Cardiac muscle cell (in vitro differentiated cells and primary cell): ENCODE measurements around the gene CMIP. TPM values are rescaled to one million over a fixed set of nuclear protein-coding genes. Genes with fewer than 3 reads are reported as not detected.

Source experiments
- DNase-seq, 2 donors: peaks; one replicate each; pipeline versions ENCODE4 v3.0.0 to v3.0.0-alpha.2; 2010 to 2017; ENCODE audit warnings: low read depth in 1 of 2, low spot score in 1 of 2
- H3K27ac ChIP-seq: fragments of 200-600 bp; sonication (generic); 2 replicates; pipeline ENCODE4 v1.5.1; 2016
- H3K27me3 ChIP-seq: fragments of 200-600 bp; sonication (generic); 2 replicates; pipeline ENCODE4 v1.6.0; 2016; ENCODE audit warnings: control low read depth
- H3K36me3 ChIP-seq: fragments of 200-600 bp; sonication (generic); 2 replicates; pipeline ENCODE4 v1.5.1; 2016; ENCODE audit warnings: control low read depth
- H3K4me1 ChIP-seq: fragments of 200-600 bp; sonication (generic); 2 replicates; pipeline ENCODE4 v1.8.1; 2017; ENCODE audit warnings: low read depth, mild to moderate bottlenecking, mixed run types
- H3K4me3 ChIP-seq: fragments of 200-600 bp; sonication (generic); 2 replicates; pipeline ENCODE4 v1.5.1; 2016; ENCODE audit warnings: mild to moderate bottlenecking
- H3K9me3 ChIP-seq: fragments of 200-600 bp; sonication (generic); 2 replicates; pipeline ENCODE4 v1.5.1; 2017; ENCODE audit warnings: low read depth, mild to moderate bottlenecking, control low read depth
- CTCF ChIP-seq: IDR thresholded peaks from 2 replicates; pipeline ENCODE4 v1.5.1; 2012; ENCODE audit warnings: low read depth, mild to moderate bottlenecking, low read length
- polyA plus RNA-seq: library from polyadenylated mRNA; unstranded; fragments of >200 nt; fragmentation: Nextera tagmentation; extraction: Ambion mirVana; gene quantifications from 2 replicates; pipeline ENCODE4 v1.2.1, GENCODE V29; 2016
- total RNA-seq: library from RNA; depleted of rRNA; stranded (reverse); fragments of >200 nt; gene quantifications from 2 replicates; pipeline ENCODE4 v1.2.3, GENCODE V29; 2016

CMIP gene
- total and polyA plus RNA-seq, 2 experiments from 2014 or later, result 1.8 to 22.2 TPM

DNA sequence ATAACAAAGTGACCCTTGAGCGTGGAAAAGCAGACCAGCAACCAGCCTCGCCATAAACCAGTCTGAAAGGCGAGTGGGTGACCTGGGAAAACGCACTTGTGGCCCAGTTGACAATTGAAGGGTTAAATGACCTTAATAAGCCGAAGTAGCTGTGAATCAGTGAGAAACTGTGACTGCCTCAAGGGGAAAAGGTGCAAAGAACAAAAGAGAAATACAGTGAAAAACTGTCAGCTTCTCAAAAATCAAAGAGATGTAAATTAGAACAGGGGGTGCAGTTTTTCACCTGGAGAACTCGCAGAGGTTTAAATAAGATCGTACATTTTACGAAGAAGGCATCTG is 124.1 kb downstream of the CMIP start:
- Histone ChIP-seq H3K4me1 (no peaks in the 10 kb centered on the region), H3K9me3 (no peaks in the 10 kb centered on the region), H3K27ac (no peak overlapping the region), H3K36me3 (no peaks in the 10 kb centered on the region), H3K27me3 (no peaks in the 10 kb centered on the region), H3K4me3 (no peak overlapping the region)
- TF ChIP-seq CTCF, result no peak
- no peak for DNase-seq

- DNase-seq, result no peak
- no peak for TF ChIP-seq CTCF
- no peaks in the 10 kb centered on the region for H3K27me3 ChIP-seq
- no peaks in the 10 kb centered on the region for H3K4me1 ChIP-seq
- H3K36me3 ChIP-seq, result no peaks in the 10 kb centered on the region
- no peak overlapping the region for H3K4me3 ChIP-seq
- no peak overlapping the region for H3K27ac ChIP-seq
- H3K9me3 ChIP-seq, result no peaks in the 10 kb centered on the region
Observed at GRCh38 chr16:81569361-81570034, 124.9 kb downstream of the CMIP start.

- no peaks in the 10 kb centered on the region for H3K4me1 ChIP-seq
- TF ChIP-seq CTCF, result no peak
- no peaks in the 10 kb centered on the region for H3K36me3 ChIP-seq
- no peak overlapping the region for H3K27ac ChIP-seq
- DNase-seq, result no peak
- no peak overlapping the region for H3K4me3 ChIP-seq
- H3K9me3 ChIP-seq, result no peaks in the 10 kb centered on the region
- no peaks in the 10 kb centered on the region for H3K27me3 ChIP-seq
Observed at GRCh38 chr16:81570151-81570846, 125.7 kb downstream of the CMIP start.

DNA sequence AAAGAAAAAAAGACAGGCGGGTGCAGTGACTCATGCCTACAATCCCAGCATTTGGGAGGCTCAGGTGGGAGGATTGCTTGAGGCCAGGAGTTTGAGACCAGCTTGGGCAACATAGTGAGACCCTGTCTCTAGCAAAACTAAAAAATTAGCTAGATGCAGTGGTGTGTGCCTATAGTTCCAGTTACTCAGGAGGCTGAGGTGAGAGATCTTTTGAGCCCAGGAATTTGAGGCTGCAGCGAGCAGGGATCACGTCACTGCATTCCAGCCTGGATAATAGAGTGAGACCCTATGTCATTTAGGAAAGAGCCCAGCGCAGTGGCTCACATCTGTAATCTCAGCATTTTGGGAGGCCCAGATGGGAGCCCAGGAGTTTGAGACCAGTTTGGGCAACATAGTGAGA is 126.6 kb downstream of the CMIP start:
- H3K9me3 ChIP-seq, result no peaks in the 10 kb centered on the region
- no peaks in the 10 kb centered on the region for H3K36me3 ChIP-seq
- no peaks in the 10 kb centered on the region for H3K27me3 ChIP-seq
- no peak overlapping the region for H3K4me3 ChIP-seq
- H3K27ac ChIP-seq, result no peak overlapping the region
- no peaks in the 10 kb centered on the region for H3K4me1 ChIP-seq
- no peak for DNase-seq
- no peak for TF ChIP-seq CTCF

DNA sequence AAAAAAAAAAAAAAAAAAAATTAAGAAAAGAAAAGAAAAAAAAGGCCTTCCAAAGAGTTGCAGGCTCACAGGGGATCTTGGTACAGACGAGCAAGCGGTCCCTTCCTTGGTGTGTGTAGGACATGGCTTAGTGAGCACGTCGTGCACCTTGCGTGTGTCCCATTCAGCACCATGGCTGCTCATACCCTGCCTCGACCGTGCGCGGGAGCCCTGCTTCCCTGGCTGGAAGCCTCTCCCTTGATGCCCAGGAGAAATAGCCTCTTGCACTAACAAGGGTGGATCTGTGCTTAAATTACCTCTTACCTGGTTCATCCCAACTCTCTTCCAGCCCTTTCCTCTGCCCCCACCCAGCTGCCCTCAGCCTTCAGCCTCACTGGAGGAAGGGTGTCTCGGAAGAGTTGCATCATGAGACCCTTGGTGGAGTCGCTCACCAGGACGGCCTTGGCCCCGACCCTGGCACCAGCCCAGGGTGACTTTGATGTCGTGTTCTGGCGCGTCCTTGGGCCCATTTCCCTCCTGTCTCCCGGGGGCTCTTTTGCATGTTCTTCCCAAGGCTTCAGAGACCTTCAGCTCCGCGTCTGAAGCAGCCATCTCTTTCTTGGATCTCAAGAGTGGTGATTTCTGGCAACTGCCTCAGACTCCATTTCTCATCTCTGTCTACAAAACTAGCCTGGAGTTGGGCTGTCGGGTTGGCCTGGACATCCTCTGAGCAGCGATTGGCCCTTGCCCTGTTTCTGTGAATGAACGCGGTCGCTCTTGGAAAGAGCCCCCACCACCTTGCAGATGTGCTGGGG is 127.2 kb downstream of the CMIP start:
- Histone ChIP-seq H3K4me3 (no peak overlapping the region), H3K27me3 (no peaks in the 10 kb centered on the region), H3K36me3 (no peaks in the 10 kb centered on the region), H3K27ac (no peak overlapping the region), H3K4me1 (no peaks in the 10 kb centered on the region), H3K9me3 (no peaks in the 10 kb centered on the region)
- no peak for TF ChIP-seq CTCF
- no peak for DNase-seq
